ENCODE results near the gene MFN2.

MFN2 gene

GRCh38 chr1:12052997-12053686 lies 72.9 kb downstream of the MFN2 start:
- no peak for DNase-seq

GRCh38 chr1:12053752-12054548 lies 73.7 kb downstream of the MFN2 start:
- DNase-seq = no peak

GRCh38 chr1:12055259-12055658 lies 75.0 kb downstream of the MFN2 start:
- DNase-seq = no peak

- no peak for DNase-seq
These were observed 76.1 kb downstream of the MFN2 start for GRCh38 chr1:12056331-12056841.

- no peak for DNase-seq
These were observed 77.1 kb downstream of the MFN2 start for GRCh38 chr1:12057382-12057781.

- DNase-seq = no peak
These were observed 77.9 kb downstream of the MFN2 start for GRCh38 chr1:12057940-12058687.

- DNase-seq = no peak
These were observed 79.0 kb downstream of the MFN2 start for GRCh38 chr1:12059226-12059625.

GRCh38 chr1:12059722-12060464 lies 79.6 kb downstream of the MFN2 start:
- no peak for DNase-seq

- DNase-seq = no peak
These were observed 80.3 kb downstream of the MFN2 start for GRCh38 chr1:12060500-12060899.

Measured in KG1 (cell line).